ENCODE data around the gene SORCS1.

DNA sequence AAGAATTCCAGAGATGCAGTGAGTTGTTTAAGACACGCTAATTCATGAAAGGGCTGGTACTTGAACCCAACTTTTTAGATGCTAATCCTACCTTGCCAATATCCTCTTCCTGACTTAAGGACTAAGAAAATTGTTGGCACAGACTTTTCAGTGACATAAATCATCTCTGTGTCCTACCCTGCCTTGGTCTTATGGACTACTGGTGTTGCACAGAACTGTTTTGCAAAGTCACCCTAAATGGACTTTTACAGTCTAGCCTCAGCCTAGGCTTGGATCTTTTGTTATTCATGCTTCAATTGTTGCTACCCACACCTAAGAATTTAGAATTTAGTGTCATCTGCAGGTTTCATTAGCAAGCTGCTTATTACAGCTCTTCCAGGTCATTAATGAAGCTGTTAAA, 112.7 kb downstream of the SORCS1 start:
- TF ChIP-seq, protein P1, sequence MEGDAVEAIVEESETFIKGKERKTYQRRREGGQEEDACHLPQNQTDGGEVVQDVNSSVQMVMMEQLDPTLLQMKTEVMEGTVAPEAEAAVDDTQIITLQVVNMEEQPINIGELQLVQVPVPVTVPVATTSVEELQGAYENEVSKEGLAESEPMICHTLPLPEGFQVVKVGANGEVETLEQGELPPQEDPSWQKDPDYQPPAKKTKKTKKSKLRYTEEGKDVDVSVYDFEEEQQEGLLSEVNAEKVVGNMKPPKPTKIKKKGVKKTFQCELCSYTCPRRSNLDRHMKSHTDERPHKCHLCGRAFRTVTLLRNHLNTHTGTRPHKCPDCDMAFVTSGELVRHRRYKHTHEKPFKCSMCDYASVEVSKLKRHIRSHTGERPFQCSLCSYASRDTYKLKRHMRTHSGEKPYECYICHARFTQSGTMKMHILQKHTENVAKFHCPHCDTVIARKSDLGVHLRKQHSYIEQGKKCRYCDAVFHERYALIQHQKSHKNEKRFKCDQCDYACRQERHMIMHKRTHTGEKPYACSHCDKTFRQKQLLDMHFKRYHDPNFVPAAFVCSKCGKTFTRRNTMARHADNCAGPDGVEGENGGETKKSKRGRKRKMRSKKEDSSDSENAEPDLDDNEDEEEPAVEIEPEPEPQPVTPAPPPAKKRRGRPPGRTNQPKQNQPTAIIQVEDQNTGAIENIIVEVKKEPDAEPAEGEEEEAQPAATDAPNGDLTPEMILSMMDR (IDR thresholded peaks at IDR 0.05): no peak
- TF ChIP-seq POLR2A (IDR thresholded peaks at IDR 0.05): no peak

All from prostate gland (tissue), 2 donors.